Upper lobe of right lung (tissue), 1 donor: ENCODE data around the gene MRPL10. TPM values are rescaled to one million over a fixed set of nuclear protein-coding genes. Genes with fewer than 3 reads are reported as not detected.

Experiments
- ATAC-seq: fragments of 200-7000 bp; cut with Tn5 transposase; one replicate; pipeline ENCODE4 v1.9.1; 2020; ENCODE audit warnings: mild to moderate bottlenecking, moderate library complexity
- DNase-seq: peaks from one replicate; pipeline ENCODE4 v3.0.0-alpha.2; 2020
- H3K27ac ChIP-seq: fragments of 200-600 bp; one replicate; pipeline ENCODE4 v1.8.0; 2022
- H3K27me3 ChIP-seq: fragments of 200-600 bp; one replicate; pipeline ENCODE4 v1.8.0; 2022; ENCODE audit warnings: mild to moderate bottlenecking
- H3K36me3 ChIP-seq: fragments of 200-600 bp; one replicate; pipeline ENCODE4 v1.8.0; 2022
- H3K4me1 ChIP-seq: fragments of 200-600 bp; one replicate; pipeline ENCODE4 v1.8.0; 2022
- H3K4me3 ChIP-seq: fragments of 200-600 bp; one replicate; pipeline ENCODE4 v1.8.0; 2022; ENCODE audit warnings: mild to moderate bottlenecking
- H3K9me3 ChIP-seq: fragments of 200-600 bp; one replicate; pipeline ENCODE4 v1.8.0; 2022
- CTCF ChIP-seq: fragments of 200-600 bp; IDR thresholded peaks from one replicate; pipeline ENCODE4 v1.8.0; 2022; ENCODE audit warnings: antibody characterized with exemption
- intact Hi-C: fragments of 100-400 bp; cut with DNase I; formaldehyde crosslinking; loops from one replicate; pipeline ENCODE4 v1.11.0; 2022
- total RNA-seq: library from RNA; stranded (reverse); fragmentation: NEBNext Ultra II Directional; extraction: Animal tissue kit (Norgen Biotek cat#: 25700); gene quantifications from one replicate; pipeline ENCODE4 v1.2.1, GENCODE V29; 2021
- donor health status: DM: no; HTN: yes; CAD: no; lungs with severe emphysema.

The MRPL10 gene
- total RNA-seq, 1 donor from 2014 or later: 29.2 TPM

GRCh38 chr17:47803201-47803600, 28.1 kb downstream of the MRPL10 start:
- DNase-seq (no peak), ATAC-seq (no peak)
- no peaks in the 10 kb centered on the region for H3K27me3 ChIP-seq
- H3K36me3 ChIP-seq: peaks cover 19% of the 10 kb centered on the region
- no peak for TF ChIP-seq CTCF
- H3K4me3 ChIP-seq: no peak overlapping the region
- intact Hi-C loops: no loop called here
- no peaks in the 10 kb centered on the region for H3K9me3 ChIP-seq
- no peak overlapping the region for H3K27ac ChIP-seq
- H3K4me1 ChIP-seq: no peaks in the 10 kb centered on the region

GRCh38 chr17:47802341-47803022, 28.9 kb downstream of the MRPL10 start:
- Histone ChIP-seq H3K27ac (no peak overlapping the region), H3K27me3 (no peaks in the 10 kb centered on the region), H3K9me3 (no peaks in the 10 kb centered on the region), H3K4me1 (no peaks in the 10 kb centered on the region), H3K36me3 (peaks cover 12% of the 10 kb centered on the region), H3K4me3 (no peak overlapping the region)
- DNase-seq: no peak
- peak; percentile 49 for TF ChIP-seq CTCF
- peak; percentile 67 for ATAC-seq
- intact Hi-C loops: no loop called here

- no peaks in the 10 kb centered on the region for H3K27me3 ChIP-seq
- no peaks in the 10 kb centered on the region for H3K9me3 ChIP-seq
- DNase-seq (no peak), ATAC-seq (no peak)
- TF ChIP-seq CTCF: no peak
- no peaks in the 10 kb centered on the region for H3K4me1 ChIP-seq
- H3K36me3 ChIP-seq: peaks cover 6% of the 10 kb centered on the region
- H3K27ac ChIP-seq: no peak overlapping the region
- intact Hi-C loops: no loop called here
- no peak overlapping the region for H3K4me3 ChIP-seq
These were observed 29.4 kb downstream of the MRPL10 start for GRCh38 chr17:47801906-47802305.

- Histone ChIP-seq H3K4me3 (no peak overlapping the region), H3K36me3 (no peaks in the 10 kb centered on the region), H3K9me3 (no peaks in the 10 kb centered on the region), H3K4me1 (no peaks in the 10 kb centered on the region), H3K27me3 (no peaks in the 10 kb centered on the region), H3K27ac (no peak overlapping the region)
- ATAC-seq: no peak
- intact Hi-C loops: no loop called here
- DNase-seq: no peak
- no peak for TF ChIP-seq CTCF
These were observed 30.1 kb downstream of the MRPL10 start for GRCh38 chr17:47801176-47801765.

GRCh38 chr17:47800686-47801085, 30.7 kb downstream of the MRPL10 start:
- TF ChIP-seq CTCF: no peak
- H3K9me3 ChIP-seq: no peaks in the 10 kb centered on the region
- no peaks in the 10 kb centered on the region for H3K36me3 ChIP-seq
- no peak for DNase-seq
- no peak overlapping the region for H3K4me3 ChIP-seq
- no peaks in the 10 kb centered on the region for H3K27me3 ChIP-seq
- intact Hi-C loops: no loop called here
- peak; percentile 17 for ATAC-seq
- no peak overlapping the region for H3K27ac ChIP-seq
- no peaks in the 10 kb centered on the region for H3K4me1 ChIP-seq
